Right lobe of liver (tissue), 4 donors: ENCODE data around the gene NMUR1.

Experiments used
- CTCF ChIP-seq, 4 donors: fragments of 200-600 bp in 3 of 4; fragments of 450-650 bp in 1 of 4; IDR thresholded peaks; one replicate each; pipeline versions ENCODE4 v1.5.1 to v1.8.0; 2016 to 2022; ENCODE audit warnings: antibody characterized with exemption in 4 of 4, mild to moderate bottlenecking in 2 of 4
- POLR2A ChIP-seq: fragments of 450-650 bp; IDR thresholded peaks from one replicate; pipeline ENCODE4 v1.6.1; 2017; ENCODE audit warnings: antibody characterized with exemption, mild to moderate bottlenecking
- donor health status: DM: no; HTN: no; CAD: no.
- donor health status: DM: no; HTN: no; CAD: no.
- donor health status: DM: no; HTN: yes; CAD: no.

- TF ChIP-seq CTCF (IDR thresholded peaks at IDR 0.05) (no peak), POLR2A (no peak)
Measured at GRCh38 chr2:231523451-231524285, 6.6 kb downstream of the NMUR1 start.
